KMS-11 (cell line): ENCODE measurements around the gene RAB11FIP2.
A peak's percentile ranks its signal among the peaks of the same experiment; 100 is the strongest.

Experiments used
- H2AFZ ChIP-seq: fragments of 200-600 bp; sonication (generic); 2 replicates; pipeline ENCODE4 v1.6.1; 2016; ENCODE audit warnings: antibody characterized with exemption, mixed run types, low read depth
- H3K27ac ChIP-seq: fragments of 200-600 bp; sonication (generic); 2 replicates; pipeline ENCODE4 v1.6.1; 2016; ENCODE audit warnings: mild to moderate bottlenecking, mixed run types
- H3K27me3 ChIP-seq: fragments of 200-600 bp; sonication (generic); 2 replicates; pipeline ENCODE4 v1.6.1; 2017; ENCODE audit warnings: mild to moderate bottlenecking, low read depth, mixed run types, moderate library complexity; ENCODE audit not compliant: insufficient read depth
- H3K36me3 ChIP-seq: fragments of 200-600 bp; sonication (generic); 2 replicates; pipeline ENCODE4 v1.6.1; 2017; ENCODE audit warnings: mild to moderate bottlenecking, mixed run types; ENCODE audit not compliant: insufficient read depth
- H3K4me1 ChIP-seq: fragments of 200-600 bp; sonication (generic); 2 replicates; pipeline ENCODE4 v1.6.1; 2016; ENCODE audit warnings: mild to moderate bottlenecking, low read depth, mixed run types; ENCODE audit not compliant: poor library complexity, severe bottlenecking
- H3K4me2 ChIP-seq: fragments of 200-600 bp; sonication (generic); 2 replicates; pipeline ENCODE4 v1.7.0; 2016; ENCODE audit warnings: mild to moderate bottlenecking, mixed run types
- H3K4me3 ChIP-seq: fragments of 200-600 bp; sonication (generic); IDR thresholded peaks from 2 replicates; pipeline ENCODE4 v1.6.1; 2017; ENCODE audit warnings: low read depth, low read length, mixed read lengths; ENCODE audit not compliant: insufficient read depth
- H3K79me2 ChIP-seq: fragments of 200-600 bp; sonication (generic); 2 replicates; pipeline ENCODE4 v1.6.1; 2016; ENCODE audit warnings: low read depth, mixed run types; ENCODE audit not compliant: insufficient read depth
- H3K9ac ChIP-seq: fragments of 200-600 bp; sonication (generic); 2 replicates; pipeline ENCODE4 v1.6.1; 2016; ENCODE audit warnings: mild to moderate bottlenecking, mixed run types
- H4K20me1 ChIP-seq: fragments of 200-600 bp; sonication (generic); 2 replicates; pipeline ENCODE4 v1.6.1; 2016; ENCODE audit warnings: mild to moderate bottlenecking, mixed run types; ENCODE audit not compliant: insufficient read depth
- TF ChIP-seq, protein P1 (sequence below): fragments of 200-600 bp; sonication (generic); conservative IDR thresholded peaks from 2 replicates; pipeline ENCODE4 v1.6.1; 2017; ENCODE audit warnings: low read depth, mild to moderate bottlenecking, antibody characterized with exemption, low read length, moderate library complexity, mixed read lengths

RAB11FIP2 gene

GRCh38 chr10:117994771-117995170, 52.0 kb downstream of the RAB11FIP2 start:
- no peak overlapping the region for H3K9ac ChIP-seq
- H3K36me3 ChIP-seq, result no peaks in the 10 kb centered on the region

GRCh38 chr10:117993166-117993565, 53.6 kb downstream of the RAB11FIP2 start:
- Histone ChIP-seq H3K4me2 (peak overlapping the region; percentile 68), H3K27ac (peak overlapping the region; percentile 73), H3K4me3 (no peak overlapping the region), H3K79me2 (no peaks in the 10 kb centered on the region), H3K4me1 (peaks cover 49% of the 10 kb centered on the region), H3K27me3 (no peaks in the 10 kb centered on the region), H2AFZ (peak overlapping the region; percentile 26; the same call in 1 of the 2 replicates), H4K20me1 (no peaks in the 10 kb centered on the region), H3K36me3 (no peaks in the 10 kb centered on the region), H3K9ac (peak overlapping the region; percentile 22; the same call in 1 of the 2 replicates)
- TF ChIP-seq, protein P1, sequence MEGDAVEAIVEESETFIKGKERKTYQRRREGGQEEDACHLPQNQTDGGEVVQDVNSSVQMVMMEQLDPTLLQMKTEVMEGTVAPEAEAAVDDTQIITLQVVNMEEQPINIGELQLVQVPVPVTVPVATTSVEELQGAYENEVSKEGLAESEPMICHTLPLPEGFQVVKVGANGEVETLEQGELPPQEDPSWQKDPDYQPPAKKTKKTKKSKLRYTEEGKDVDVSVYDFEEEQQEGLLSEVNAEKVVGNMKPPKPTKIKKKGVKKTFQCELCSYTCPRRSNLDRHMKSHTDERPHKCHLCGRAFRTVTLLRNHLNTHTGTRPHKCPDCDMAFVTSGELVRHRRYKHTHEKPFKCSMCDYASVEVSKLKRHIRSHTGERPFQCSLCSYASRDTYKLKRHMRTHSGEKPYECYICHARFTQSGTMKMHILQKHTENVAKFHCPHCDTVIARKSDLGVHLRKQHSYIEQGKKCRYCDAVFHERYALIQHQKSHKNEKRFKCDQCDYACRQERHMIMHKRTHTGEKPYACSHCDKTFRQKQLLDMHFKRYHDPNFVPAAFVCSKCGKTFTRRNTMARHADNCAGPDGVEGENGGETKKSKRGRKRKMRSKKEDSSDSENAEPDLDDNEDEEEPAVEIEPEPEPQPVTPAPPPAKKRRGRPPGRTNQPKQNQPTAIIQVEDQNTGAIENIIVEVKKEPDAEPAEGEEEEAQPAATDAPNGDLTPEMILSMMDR, result no peak

More at GRCh38 chr10:117994771-117995170, 52.0 kb downstream of the RAB11FIP2 start:
- no peak overlapping the region; the same call in 1 of the 2 replicates for H3K4me2 ChIP-seq
- H3K4me1 ChIP-seq, result peaks cover 49% of the 10 kb centered on the region
- H3K4me3 ChIP-seq, result no peak overlapping the region
- no peak overlapping the region for H3K27ac ChIP-seq
- no peaks in the 10 kb centered on the region for H4K20me1 ChIP-seq
- no peak overlapping the region for H2AFZ ChIP-seq
- no peaks in the 10 kb centered on the region for H3K79me2 ChIP-seq
- no peaks in the 10 kb centered on the region for H3K27me3 ChIP-seq
- TF ChIP-seq, protein P1, result no peak

DNA sequence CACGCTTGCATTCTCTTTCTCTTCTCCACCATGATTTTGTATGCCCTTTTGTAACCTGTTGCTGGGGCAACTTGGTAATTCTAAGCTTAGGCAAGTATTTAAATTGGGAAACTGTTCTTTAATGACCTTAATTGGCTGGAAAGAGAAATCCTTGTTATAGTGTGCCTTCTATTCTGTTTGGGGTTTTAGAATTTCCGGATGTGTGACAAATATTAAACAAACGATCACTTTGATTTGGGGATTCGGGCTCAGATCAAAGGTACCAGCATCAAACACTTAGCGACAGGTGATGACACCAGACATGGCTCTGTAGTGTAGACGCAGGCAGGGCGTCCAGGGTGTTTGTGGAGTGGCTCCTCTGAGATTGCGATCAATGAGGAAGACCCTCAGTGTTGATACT, 55.0 kb downstream of the RAB11FIP2 start:
- H3K4me1 ChIP-seq, result peaks cover 49% of the 10 kb centered on the region
- no peaks in the 10 kb centered on the region for H3K27me3 ChIP-seq
- no peak overlapping the region for H2AFZ ChIP-seq
- H3K79me2 ChIP-seq, result no peaks in the 10 kb centered on the region
- H3K36me3 ChIP-seq, result no peaks in the 10 kb centered on the region
- H3K4me2 ChIP-seq, result peak overlapping the region; percentile 68; the same call in 1 of the 2 replicates
- no peak overlapping the region for H3K4me3 ChIP-seq
- no peak overlapping the region for H3K27ac ChIP-seq
- TF ChIP-seq, protein P1, result no peak
- H4K20me1 ChIP-seq, result no peaks in the 10 kb centered on the region
- no peak overlapping the region for H3K9ac ChIP-seq

DNA sequence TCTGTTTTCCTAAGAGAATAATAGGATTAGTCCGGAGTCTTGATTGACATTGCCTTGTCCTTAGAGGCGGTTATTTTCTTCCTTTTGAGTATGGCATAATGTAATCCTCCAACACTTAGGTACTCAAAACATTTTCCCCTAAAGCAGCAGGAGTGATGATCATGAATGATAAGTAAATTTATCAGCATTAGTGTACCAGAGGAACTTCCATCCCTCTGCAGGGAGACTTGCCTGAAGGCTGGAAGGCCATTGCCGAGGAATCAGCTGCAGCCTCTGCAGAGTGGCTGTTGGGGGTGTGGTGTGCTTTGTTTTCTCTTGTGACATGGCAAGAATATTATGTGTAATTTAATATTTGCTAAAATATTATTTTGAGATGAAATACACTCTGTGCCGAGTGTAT, 56.8 kb downstream of the RAB11FIP2 start:
- H4K20me1 ChIP-seq, result no peaks in the 10 kb centered on the region
- H3K4me2 ChIP-seq, result no peak overlapping the region
- no peak overlapping the region for H3K27ac ChIP-seq
- H3K79me2 ChIP-seq, result no peaks in the 10 kb centered on the region
- H2AFZ ChIP-seq, result no peak overlapping the region
- H3K9ac ChIP-seq, result no peak overlapping the region
- H3K4me1 ChIP-seq, result peaks cover 47% of the 10 kb centered on the region
- TF ChIP-seq, protein P1, result no peak
- no peak overlapping the region for H3K4me3 ChIP-seq
- no peaks in the 10 kb centered on the region for H3K27me3 ChIP-seq
- no peaks in the 10 kb centered on the region for H3K36me3 ChIP-seq
